Bronchial epithelial cell (primary cell): ENCODE measurements around the gene HOXA2. TPM values are rescaled to one million over a fixed set of nuclear protein-coding genes. Genes with fewer than 3 reads are reported as not detected.

Experiments used
- DNase-seq: peaks from one replicate; pipeline ENCODE4 v3.0.0-alpha.2; 2010; ENCODE audit warnings: low read depth
- FAIRE-seq: peaks from 2 replicates; lab custom pipeline; 2011; peaks lifted over from hg19 to GRCh38; lab: Jason Lieb, UNC
- H3K27me3 ChIP-seq: 2 replicates; pipeline ENCODE4 v1.5.1; 2011; ENCODE audit warnings: low read length; ENCODE audit not compliant: control insufficient read depth, insufficient read depth
- H3K36me3 ChIP-seq: 2 replicates; pipeline ENCODE4 v1.5.1; 2011; ENCODE audit warnings: low read length; ENCODE audit not compliant: control insufficient read depth, insufficient read depth
- H3K4me3 ChIP-seq: 2 replicates; pipeline ENCODE4 v1.5.1; 2011; ENCODE audit warnings: mild to moderate bottlenecking, low read depth, low read length, control low read depth
- CTCF ChIP-seq: IDR thresholded peaks from 2 replicates; pipeline ENCODE4 v1.5.1; 2011; ENCODE audit warnings: mild to moderate bottlenecking, moderate library complexity, low read length, control low read depth, inconsistent platforms; ENCODE audit not compliant: insufficient read depth, severe bottlenecking
- total RNA-seq: library from RNA; depleted of rRNA; stranded (reverse); fragments of >200 nt; gene quantifications from 2 replicates; pipeline ENCODE4 v1.2.1, GENCODE V29; 2014

The HOXA2 gene
- total RNA-seq, 1 donor from 2014 or later: not detected

GRCh38 chr7:27123477-27124053 is 21.1 kb upstream of the HOXA2 start:
- Histone ChIP-seq H3K27me3 (peaks cover 80% of the 10 kb centered on the region), H3K36me3 (no peaks in the 10 kb centered on the region), H3K4me3 (no peak overlapping the region)
- FAIRE-seq: no peak
- DNase-seq: no peak
- no peak for TF ChIP-seq CTCF

- FAIRE-seq: no peak
- TF ChIP-seq CTCF: no peak
- no peaks in the 10 kb centered on the region for H3K36me3 ChIP-seq
- DNase-seq: no peak
- H3K27me3 ChIP-seq: peaks cover 78% of the 10 kb centered on the region
- no peak overlapping the region for H3K4me3 ChIP-seq
Observed at GRCh38 chr7:27123007-27123476, 20.6 kb upstream of the HOXA2 start.

- Histone ChIP-seq H3K4me3 (no peak overlapping the region), H3K27me3 (peaks cover 78% of the 10 kb centered on the region), H3K36me3 (no peaks in the 10 kb centered on the region)
- no peak for FAIRE-seq
- no peak for TF ChIP-seq CTCF
- DNase-seq: no peak
Observed at GRCh38 chr7:27122077-27122910, 19.8 kb upstream of the HOXA2 start.

GRCh38 chr7:27121684-27122076 is 19.2 kb upstream of the HOXA2 start:
- H3K4me3 ChIP-seq: no peak overlapping the region
- no peak for TF ChIP-seq CTCF
- FAIRE-seq (no peak), DNase-seq (no peak)
- H3K27me3 ChIP-seq: peaks cover 80% of the 10 kb centered on the region
- H3K36me3 ChIP-seq: no peaks in the 10 kb centered on the region

GRCh38 chr7:27119412-27119911 is 17.0 kb upstream of the HOXA2 start:
- FAIRE-seq: no peak
- peaks cover 73% of the 10 kb centered on the region for H3K27me3 ChIP-seq
- no peak for DNase-seq
- H3K36me3 ChIP-seq: no peaks in the 10 kb centered on the region
- no peak overlapping the region for H3K4me3 ChIP-seq
- no peak for TF ChIP-seq CTCF
